ENCODE data around the gene DGKQ. TPM values are rescaled to one million over a fixed set of nuclear protein-coding genes. Genes with fewer than 3 reads are reported as not detected.

DGKQ gene
- total and polyA plus RNA-seq, 4 experiments from 2014 or later: 1.9 to 29.6 (median 18.2) TPM

DNA sequence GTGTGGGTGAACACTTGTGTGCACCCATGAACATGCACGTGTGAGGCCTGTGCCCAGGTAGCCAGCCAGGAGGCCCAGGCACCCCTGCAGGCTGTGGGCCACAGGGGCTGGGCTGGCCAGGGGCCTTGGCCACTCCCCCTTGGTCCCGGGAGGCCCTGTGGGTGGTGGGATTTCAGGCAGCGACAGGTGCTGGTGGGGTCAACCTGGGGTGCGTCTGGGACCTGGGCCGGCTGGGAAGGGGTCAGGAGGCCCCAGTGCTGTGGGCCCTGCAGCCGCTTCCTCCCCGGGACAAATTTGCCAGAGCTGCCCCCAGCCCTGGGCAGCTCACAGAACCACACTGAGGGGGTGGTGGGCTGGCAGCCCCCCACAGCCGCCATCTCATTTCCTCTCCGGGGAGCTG is 46.0 kb upstream of the DGKQ start:
- H3K4me1 Mint-ChIP-seq: peaks cover 0 to 4% (median 0%) of the 10 kb centered on the region in 4 donors
- CTCF ChIA-PET (ENCODE audit: partially characterized antibody): interaction anchor here (1.1 kb wide), 1 partner anchor 37 kb away, joined by 3 read pairs; no protein-coding TSS in a partner anchor

DNA sequence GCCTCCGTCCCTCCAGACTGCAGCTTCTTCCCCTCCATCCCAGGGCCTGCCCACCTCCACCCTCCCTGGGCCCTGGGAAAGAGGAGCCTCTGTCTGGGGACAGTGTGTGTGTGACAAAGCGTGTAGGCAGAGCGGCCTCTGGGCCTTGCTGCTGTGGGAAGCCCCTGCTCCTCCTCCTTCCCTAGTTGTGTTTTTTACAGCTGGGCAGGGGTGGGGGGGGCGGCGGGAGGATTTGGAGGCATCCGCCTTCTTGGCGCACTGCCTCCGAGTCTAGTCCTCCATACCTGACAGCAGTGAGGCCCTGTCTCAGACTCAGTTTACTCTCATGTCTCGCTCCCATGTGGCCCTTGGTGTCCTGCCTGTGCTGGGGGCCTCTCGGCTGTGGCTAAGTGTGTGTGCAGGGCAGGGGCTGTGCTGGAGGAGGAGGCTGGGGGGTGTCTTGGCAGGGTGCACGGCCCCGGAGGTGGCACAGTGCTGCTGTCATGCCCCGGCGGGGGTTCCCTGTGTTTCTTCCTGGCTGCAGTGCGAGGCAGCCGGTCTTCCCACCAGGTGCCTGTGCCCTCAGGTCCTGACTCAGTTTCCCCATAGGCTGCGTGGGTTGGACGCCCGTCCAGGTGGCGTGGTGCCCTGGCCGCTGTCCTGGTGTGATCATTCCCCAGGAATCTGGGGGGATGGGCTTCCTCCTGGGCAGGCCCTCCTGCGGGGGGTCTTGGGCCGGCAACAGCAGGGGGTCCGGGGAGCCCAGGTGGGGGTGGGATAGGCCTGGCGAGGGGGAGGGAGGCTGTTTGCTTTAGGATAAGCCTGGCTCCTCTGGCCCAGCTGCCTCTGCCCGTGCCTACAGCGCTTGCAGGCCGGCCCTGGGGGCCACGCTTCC is 45.0 kb upstream of the DGKQ start:
- no peak overlapping the region for H3K27ac Mint-ChIP-seq
- no peaks in the 10 kb centered on the region for H3K36me3 Mint-ChIP-seq
- peaks cover 0 to 6% (median 0%) of the 10 kb centered on the region in 4 donors for H3K4me1 Mint-ChIP-seq
- CTCF ChIA-PET (ENCODE audit: partially characterized antibody): no interaction called here
- POLR2A ChIA-PET (ENCODE audit: partially characterized antibody): no interaction called here
- Histone ChIP-seq H3K9me3 (ENCODE audit: control insufficient read depth in 1 of 2, low read length in 2 of 2) (no peaks in the 10 kb centered on the region), H3K27ac (ENCODE audit: low read depth, low read length) (no peak overlapping the region), H3K27me3 (ENCODE audit: insufficient read depth, low read length) (no peaks in the 10 kb centered on the region), H3K36me3 (ENCODE audit: insufficient read depth, low read length) (no peaks in the 10 kb centered on the region), H3K4me3 (ENCODE audit: low read length in 2 of 2) (no peak overlapping the region), H3K4me1 (ENCODE audit: insufficient read depth, low read length) (peaks cover 5% of the 10 kb centered on the region)
- no peaks in the 10 kb centered on the region for H3K9me3 Mint-ChIP-seq
- no peak for DNase-seq
- no peaks in the 10 kb centered on the region for H3K27me3 Mint-ChIP-seq
- intact Hi-C loops (cut with micrococcal nuclease): no loop called here
- H3K4me3 Mint-ChIP-seq: no peak overlapping the region

More for the DNA sequence above, 46.0 kb upstream of the DGKQ start:
- POLR2A ChIA-PET (ENCODE audit: partially characterized antibody): no interaction called here
- no peak overlapping the region for H3K27ac Mint-ChIP-seq
- no peaks in the 10 kb centered on the region for H3K9me3 Mint-ChIP-seq
- Histone ChIP-seq H3K4me3 (ENCODE audit: low read length in 2 of 2) (no peak overlapping the region), H3K27ac (ENCODE audit: low read depth, low read length) (no peak overlapping the region), H3K36me3 (ENCODE audit: insufficient read depth, low read length) (no peaks in the 10 kb centered on the region), H3K4me1 (ENCODE audit: insufficient read depth, low read length) (peaks cover 5% of the 10 kb centered on the region), H3K27me3 (ENCODE audit: insufficient read depth, low read length) (no peaks in the 10 kb centered on the region), H3K9me3 (ENCODE audit: control insufficient read depth in 1 of 2, low read length in 2 of 2) (no peaks in the 10 kb centered on the region)
- no peaks in the 10 kb centered on the region for H3K36me3 Mint-ChIP-seq
- no peaks in the 10 kb centered on the region for H3K27me3 Mint-ChIP-seq
- no peak for DNase-seq
- H3K4me3 Mint-ChIP-seq: no peak overlapping the region
- intact Hi-C loops (cut with micrococcal nuclease): no loop called here

DNA sequence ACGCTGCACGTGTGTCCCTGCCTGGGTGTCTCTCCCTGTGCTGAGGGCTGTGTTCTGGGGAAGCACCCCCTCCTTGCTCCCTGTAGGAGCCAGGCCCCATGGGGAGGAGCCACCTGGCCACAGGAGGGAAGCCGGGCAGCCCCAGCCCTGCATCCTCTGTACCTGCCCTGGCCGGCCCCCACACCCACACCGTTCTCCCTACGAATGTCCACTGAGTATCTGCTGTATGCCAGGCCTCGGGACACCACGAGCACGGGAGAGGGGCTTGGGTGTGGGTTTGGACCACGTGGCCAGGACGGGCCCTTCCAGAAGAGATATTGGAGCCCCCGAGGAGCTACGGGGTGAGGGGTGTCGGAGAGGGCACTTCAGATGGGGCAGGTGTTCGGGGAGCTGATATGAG is 44.3 kb upstream of the DGKQ start:
- no peak overlapping the region for H3K4me3 ChIP-seq (ENCODE audit: low read length in 2 of 2)
- H3K27me3 Mint-ChIP-seq: no peaks in the 10 kb centered on the region
- POLR2A ChIA-PET (ENCODE audit: partially characterized antibody): no interaction called here
- H3K9me3 Mint-ChIP-seq: no peaks in the 10 kb centered on the region
- CTCF ChIA-PET (ENCODE audit: partially characterized antibody): no interaction called here
- no peak overlapping the region for H3K4me3 Mint-ChIP-seq
- peaks cover 8% of the 10 kb centered on the region for H3K4me1 ChIP-seq (ENCODE audit: insufficient read depth, low read length)
- no peaks in the 10 kb centered on the region for H3K36me3 Mint-ChIP-seq
- no peaks in the 10 kb centered on the region for H3K27me3 ChIP-seq (ENCODE audit: insufficient read depth, low read length)
- no peaks in the 10 kb centered on the region for H3K9me3 ChIP-seq (ENCODE audit: control insufficient read depth in 1 of 2, low read length in 2 of 2)
- no peak overlapping the region for H3K27ac Mint-ChIP-seq
- no peak overlapping the region for H3K27ac ChIP-seq (ENCODE audit: low read depth, low read length)
- H3K36me3 ChIP-seq (ENCODE audit: insufficient read depth, low read length): no peaks in the 10 kb centered on the region
- peaks cover 0 to 6% (median 0%) of the 10 kb centered on the region in 4 donors for H3K4me1 Mint-ChIP-seq
- intact Hi-C loops (cut with micrococcal nuclease): no loop called here
- no peak for DNase-seq

DNA sequence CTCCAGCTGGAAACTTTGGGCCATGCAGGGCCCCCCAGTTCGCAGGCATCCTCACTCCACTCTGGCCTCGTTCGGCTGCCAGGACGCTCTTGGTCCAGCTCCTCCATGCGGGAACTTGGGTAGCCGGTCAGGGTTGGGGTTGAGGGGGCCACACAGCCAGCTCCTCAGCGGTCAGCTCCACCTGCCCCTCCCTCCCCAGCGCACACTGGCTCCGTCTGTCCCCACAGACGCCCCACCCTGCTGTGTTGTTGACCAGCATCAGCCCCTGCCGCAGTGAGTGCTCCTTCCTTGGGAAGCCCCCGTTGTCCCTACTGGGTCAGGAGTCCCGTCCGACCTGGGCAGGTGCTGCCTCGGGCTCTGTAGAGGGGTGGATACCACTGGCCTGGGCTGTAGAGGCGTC is 43.8 kb upstream of the DGKQ start:
- Mint-ChIP-seq H3K27me3 (no peaks in the 10 kb centered on the region), H3K4me3 (no peak overlapping the region), H3K36me3 (no peaks in the 10 kb centered on the region), H3K4me1 (peaks cover 0 to 6% (median 0%) of the 10 kb centered on the region in 4 donors), H3K27ac (no peak overlapping the region), H3K9me3 (no peaks in the 10 kb centered on the region)
- H3K27ac ChIP-seq (ENCODE audit: low read depth, low read length): no peak overlapping the region
- H3K9me3 ChIP-seq (ENCODE audit: control insufficient read depth in 1 of 2, low read length in 2 of 2): no peaks in the 10 kb centered on the region
- ChIA-PET POLR2A (ENCODE audit: partially characterized antibody) (no interaction called here), CTCF (ENCODE audit: partially characterized antibody) (no interaction called here)
- no peak overlapping the region for H3K4me3 ChIP-seq (ENCODE audit: low read length in 2 of 2)
- no peaks in the 10 kb centered on the region for H3K36me3 ChIP-seq (ENCODE audit: insufficient read depth, low read length)
- no peaks in the 10 kb centered on the region for H3K27me3 ChIP-seq (ENCODE audit: insufficient read depth, low read length)
- intact Hi-C loops (cut with micrococcal nuclease): no loop called here
- H3K4me1 ChIP-seq (ENCODE audit: insufficient read depth, low read length): peaks cover 11% of the 10 kb centered on the region
- DNase-seq: no peak

DNA sequence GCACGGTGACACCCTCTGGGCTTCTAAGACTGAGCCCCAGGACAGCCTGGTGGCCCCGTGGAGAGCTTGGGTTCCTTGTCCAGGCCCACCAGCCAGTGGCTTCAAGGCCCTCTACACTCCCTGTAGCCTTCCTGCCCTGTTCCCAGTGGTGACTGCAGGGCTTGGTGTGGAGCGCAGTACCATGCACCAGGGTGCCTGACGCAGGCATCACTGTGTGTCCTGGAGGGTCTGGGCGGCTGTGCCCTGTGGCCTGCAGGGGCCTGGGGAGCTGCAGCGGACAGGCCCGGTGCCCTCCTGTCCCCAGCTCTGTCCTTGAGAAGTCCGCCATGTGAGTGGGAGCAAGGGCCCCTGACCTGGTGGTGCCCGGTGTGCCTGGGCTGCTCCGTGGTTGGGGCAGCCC is 42.4 kb upstream of the DGKQ start:
- Mint-ChIP-seq H3K4me3 (peak overlapping the region in 1 of 8 donors; percentile 48), H3K27ac (no peak overlapping the region)

DNA sequence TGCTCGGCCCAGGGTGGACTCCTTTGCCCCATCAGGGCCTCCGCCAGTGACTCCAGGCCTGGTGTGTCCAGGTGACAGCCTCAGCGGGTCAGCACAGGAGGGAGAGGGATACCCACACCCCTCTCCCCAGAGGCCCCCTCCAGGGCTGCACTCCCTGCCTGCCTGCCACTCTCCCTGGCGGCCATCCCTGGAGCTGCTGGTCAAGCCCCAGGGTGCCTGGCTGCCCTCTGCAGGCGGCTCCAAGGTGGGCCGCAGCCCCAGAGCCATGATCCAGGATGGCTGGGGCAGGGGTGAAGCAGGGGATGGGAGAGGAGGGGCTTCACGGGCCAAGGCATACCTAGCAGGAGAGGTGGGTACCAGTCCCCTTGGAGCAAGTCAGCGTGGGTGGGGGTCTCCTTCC is 41.8 kb upstream of the DGKQ start:
- no peak overlapping the region for H3K4me3 Mint-ChIP-seq
- H3K36me3 Mint-ChIP-seq: peaks cover 0 to 4% of the 10 kb centered on the region in 2 donors
- Histone ChIP-seq H3K9me3 (ENCODE audit: control insufficient read depth in 1 of 2, low read length in 2 of 2) (no peaks in the 10 kb centered on the region), H3K4me1 (ENCODE audit: insufficient read depth, low read length) (peaks cover 19% of the 10 kb centered on the region), H3K4me3 (ENCODE audit: low read length in 2 of 2) (no peak overlapping the region), H3K27ac (ENCODE audit: low read depth, low read length) (no peak overlapping the region), H3K27me3 (ENCODE audit: insufficient read depth, low read length) (no peaks in the 10 kb centered on the region), H3K36me3 (ENCODE audit: insufficient read depth, low read length) (no peaks in the 10 kb centered on the region)
- CTCF ChIA-PET (ENCODE audit: partially characterized antibody): no interaction called here
- DNase-seq: no peak
- H3K27ac Mint-ChIP-seq: no peak overlapping the region
- H3K4me1 Mint-ChIP-seq: peaks cover 4 to 9% (median 6%) of the 10 kb centered on the region in 4 donors
- intact Hi-C loops (cut with micrococcal nuclease): no loop called here
- POLR2A ChIA-PET (ENCODE audit: partially characterized antibody): no interaction called here
- H3K9me3 Mint-ChIP-seq: no peaks in the 10 kb centered on the region
- peaks cover 0 to 3% of the 10 kb centered on the region in 2 donors for H3K27me3 Mint-ChIP-seq

More for the DNA sequence above, 42.4 kb upstream of the DGKQ start:
- POLR2A ChIA-PET (ENCODE audit: partially characterized antibody): no interaction called here
- Histone ChIP-seq H3K4me1 (ENCODE audit: insufficient read depth, low read length) (peaks cover 13% of the 10 kb centered on the region), H3K4me3 (ENCODE audit: low read length in 2 of 2) (no peak overlapping the region), H3K36me3 (ENCODE audit: insufficient read depth, low read length) (no peaks in the 10 kb centered on the region), H3K9me3 (ENCODE audit: control insufficient read depth in 1 of 2, low read length in 2 of 2) (no peaks in the 10 kb centered on the region), H3K27ac (ENCODE audit: low read depth, low read length) (no peak overlapping the region), H3K27me3 (ENCODE audit: insufficient read depth, low read length) (no peaks in the 10 kb centered on the region)
- Mint-ChIP-seq H3K36me3 (no peaks in the 10 kb centered on the region), H3K27me3 (no peaks in the 10 kb centered on the region), H3K4me1 (peaks cover 0 to 6% (median 1%) of the 10 kb centered on the region in 4 donors), H3K9me3 (no peaks in the 10 kb centered on the region)
- CTCF ChIA-PET (ENCODE audit: partially characterized antibody): no interaction called here
- no peak for DNase-seq
- intact Hi-C loops (cut with micrococcal nuclease): no loop called here

DNA sequence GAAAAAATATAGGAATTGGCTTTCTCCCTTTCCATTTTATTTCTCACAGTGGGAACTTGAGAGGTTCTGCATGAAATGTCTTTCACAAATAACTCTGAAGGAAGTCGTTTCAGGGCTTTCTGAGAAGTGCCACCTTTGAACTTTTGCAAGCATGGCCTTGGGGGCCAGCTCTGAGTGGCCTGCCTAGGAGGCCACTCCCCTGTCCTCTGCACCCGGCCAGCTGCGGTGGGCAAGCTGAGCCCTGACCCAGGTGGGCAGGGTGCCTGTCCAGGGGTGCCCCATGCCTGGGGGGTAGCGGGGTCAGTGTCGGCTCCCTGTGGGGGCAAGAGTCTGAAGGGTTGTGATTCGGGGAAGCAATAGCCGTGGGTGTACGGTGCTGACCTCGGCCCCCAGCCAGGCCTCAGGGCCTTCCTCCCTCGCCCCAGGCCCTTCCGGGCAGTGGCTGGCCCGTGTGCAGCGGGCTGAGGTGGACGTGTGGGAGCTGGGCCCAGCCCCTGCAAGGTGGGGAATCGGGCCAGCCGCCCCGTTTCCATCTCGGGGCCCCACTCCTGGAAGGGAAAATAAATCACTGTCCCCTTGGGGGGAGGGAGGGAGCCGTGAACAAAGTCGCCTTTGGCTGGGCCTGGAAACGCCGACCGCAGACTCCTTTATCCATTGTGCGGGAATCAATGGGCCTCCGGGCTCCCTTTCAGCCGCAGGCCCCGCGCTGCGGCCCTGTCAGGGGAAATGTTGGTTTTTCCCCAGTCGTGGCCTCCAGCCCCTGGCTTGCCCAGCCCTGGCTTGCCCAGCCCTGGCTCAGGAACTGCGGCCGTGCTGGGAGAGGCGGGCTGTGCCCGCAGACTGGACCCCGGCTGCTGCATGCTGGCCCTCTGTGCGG is 41.2 kb upstream of the DGKQ start:
- H3K27ac Mint-ChIP-seq: peak overlapping the region in 3 of 7 donors; percentile 13 to 74 (median 48)
- peaks cover 4 to 8% (median 4%) of the 10 kb centered on the region in 4 donors for H3K4me1 Mint-ChIP-seq
- Histone ChIP-seq H3K27me3 (ENCODE audit: insufficient read depth, low read length) (no peaks in the 10 kb centered on the region), H3K4me1 (ENCODE audit: insufficient read depth, low read length) (peaks cover 16% of the 10 kb centered on the region), H3K36me3 (ENCODE audit: insufficient read depth, low read length) (no peaks in the 10 kb centered on the region), H3K27ac (ENCODE audit: low read depth, low read length) (no peak overlapping the region), H3K4me3 (ENCODE audit: low read length in 2 of 2) (no peak overlapping the region), H3K9me3 (ENCODE audit: control insufficient read depth in 1 of 2, low read length in 2 of 2) (no peaks in the 10 kb centered on the region)
- DNase-seq: no peak
- H3K36me3 Mint-ChIP-seq: peaks cover 0 to 4% of the 10 kb centered on the region in 2 donors
- POLR2A ChIA-PET (ENCODE audit: partially characterized antibody): no interaction called here
- CTCF ChIA-PET (ENCODE audit: partially characterized antibody): no interaction called here
- H3K4me3 Mint-ChIP-seq: peak overlapping the region in 7 of 8 donors; percentile 40 to 73 (median 52)
- no peaks in the 10 kb centered on the region for H3K9me3 Mint-ChIP-seq
- H3K27me3 Mint-ChIP-seq: peaks cover 0 to 3% of the 10 kb centered on the region in 2 donors
- intact Hi-C loops (cut with micrococcal nuclease): loop anchor here (5.0 kb wide), 1 partner anchor 233 kb away; the partner anchor contains the start of gene CTBP1
